GM21723 (cell line): ENCODE data around the gene LRP1B.

ENCODE experiments used
- ATAC-seq: cut with Tn5 transposase; IDR thresholded peaks from one replicate; pipeline ENCODE4 v1.9.1; 2021; ENCODE audit warnings: mild to moderate bottlenecking, moderate library complexity; ENCODE audit not compliant: unreplicated experiment

The LRP1B gene

DNA sequence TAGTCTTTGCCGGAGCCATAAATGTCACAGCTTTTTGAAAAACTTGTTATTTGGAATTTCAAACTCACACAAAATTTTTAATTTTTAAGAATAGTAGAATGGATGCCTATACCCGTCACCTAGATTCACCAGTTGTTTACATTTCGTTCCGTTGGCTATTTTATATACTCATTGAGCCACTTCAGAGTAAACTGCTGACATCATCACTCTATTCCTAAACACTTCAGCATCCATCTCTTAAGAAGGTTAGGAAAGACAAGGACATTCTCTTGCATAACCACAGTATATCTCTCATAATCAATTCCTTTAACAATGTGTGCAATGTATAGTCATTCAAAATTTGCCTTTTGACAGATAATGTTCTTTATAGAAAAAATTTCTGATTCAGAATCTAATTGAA lies 1065.8 kb downstream of the LRP1B start:
- ATAC-seq, result no peak

- no peak for ATAC-seq
Observed at GRCh38 chr2:141063406-141063805, 1067.4 kb downstream of the LRP1B start.

DNA sequence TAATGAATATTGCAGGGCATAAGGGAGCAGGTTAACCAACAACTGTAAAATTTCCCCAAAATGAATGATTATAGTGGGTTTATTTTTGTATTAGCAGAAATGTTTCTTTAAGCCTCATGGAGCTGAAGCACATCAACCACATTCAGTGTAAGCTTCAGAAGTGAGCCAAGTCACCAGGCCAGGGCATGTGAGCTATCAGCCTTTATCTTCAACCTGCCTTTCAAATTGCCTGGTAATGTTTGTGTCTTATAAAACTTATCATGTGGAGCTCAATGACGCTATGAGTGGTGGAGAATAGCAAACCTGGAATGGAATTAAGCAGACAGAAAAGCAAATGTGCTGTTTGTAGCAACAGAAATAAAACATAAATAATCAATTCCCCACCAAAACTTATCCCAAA lies 1068.4 kb downstream of the LRP1B start:
- no peak for ATAC-seq

- no peak for ATAC-seq
Observed at GRCh38 chr2:141062031-141062430, 1068.8 kb downstream of the LRP1B start.

DNA sequence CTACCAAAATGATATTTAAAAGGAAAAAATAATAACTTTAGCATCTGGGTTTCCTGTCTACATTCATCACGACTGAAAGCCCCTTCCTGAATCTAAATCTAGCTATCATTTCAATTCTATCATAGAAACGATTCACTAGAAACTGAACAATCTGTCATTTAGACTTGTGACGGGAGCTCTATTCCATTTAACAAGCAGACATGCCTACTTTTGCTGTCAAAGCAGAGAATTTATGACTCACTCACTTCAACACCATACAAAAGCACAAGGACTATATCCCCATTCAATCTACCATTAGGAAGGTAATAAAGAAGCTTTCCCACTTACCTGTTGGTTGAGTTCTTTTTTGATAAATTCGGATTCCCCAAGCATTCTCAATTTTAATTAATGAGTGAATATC lies 1072.3 kb downstream of the LRP1B start:
- no peak for ATAC-seq

GRCh38 chr2:141055531-141055930 lies 1075.3 kb downstream of the LRP1B start:
- ATAC-seq, result no peak

DNA sequence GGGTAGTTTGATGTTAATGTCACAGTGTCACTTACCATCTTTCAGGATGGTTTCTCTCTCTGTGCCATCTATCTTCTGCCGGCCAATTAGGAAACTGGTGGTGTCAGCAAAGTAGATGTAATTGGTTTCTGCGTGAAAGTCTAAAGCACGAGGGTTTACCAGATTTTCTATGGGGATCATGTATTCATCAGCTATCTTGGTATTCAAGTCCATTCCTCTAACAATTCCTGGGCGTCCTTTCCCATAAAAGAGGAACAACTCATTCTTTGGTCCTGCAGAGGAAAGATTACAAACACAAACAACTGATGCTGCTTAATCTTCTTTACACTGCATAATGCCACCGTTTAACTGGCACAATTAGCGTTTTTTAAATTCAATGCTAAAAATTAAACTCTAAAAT lies 1081.9 kb downstream of the LRP1B start:
- ATAC-seq, result no peak

GRCh38 chr2:141041281-141041680 lies 1089.5 kb downstream of the LRP1B start:
- no peak for ATAC-seq

GRCh38 chr2:141038341-141038740 lies 1092.5 kb downstream of the LRP1B start:
- ATAC-seq, result no peak

GRCh38 chr2:141037361-141037760 lies 1093.5 kb downstream of the LRP1B start:
- ATAC-seq, result no peak

DNA sequence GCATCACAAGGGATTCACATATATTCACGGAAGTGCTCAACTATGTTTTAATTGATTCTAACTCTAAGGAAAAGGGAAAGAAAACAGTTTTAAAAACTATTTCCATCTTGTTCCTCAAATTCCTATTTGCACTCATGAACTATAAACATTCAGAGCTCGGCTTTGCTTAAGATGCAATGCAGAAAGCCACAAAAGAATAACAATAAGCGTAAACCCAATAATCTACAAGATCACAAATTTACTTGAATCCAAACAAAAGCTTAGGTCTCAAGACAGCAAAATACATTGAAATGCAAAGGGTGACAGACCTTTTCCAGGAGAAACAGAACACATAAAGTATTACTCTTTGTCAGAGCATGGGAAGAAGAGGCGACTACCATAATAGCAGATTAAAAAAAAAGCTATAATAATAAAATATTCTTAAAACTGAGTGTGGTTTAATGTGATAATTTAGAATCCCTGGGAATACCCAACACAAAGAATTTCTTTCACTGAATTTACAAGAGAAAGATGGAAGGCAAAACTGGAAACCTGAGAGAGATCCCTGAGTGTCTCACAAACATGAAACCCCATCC lies 1094.9 kb downstream of the LRP1B start:
- ATAC-seq, result no peak

DNA sequence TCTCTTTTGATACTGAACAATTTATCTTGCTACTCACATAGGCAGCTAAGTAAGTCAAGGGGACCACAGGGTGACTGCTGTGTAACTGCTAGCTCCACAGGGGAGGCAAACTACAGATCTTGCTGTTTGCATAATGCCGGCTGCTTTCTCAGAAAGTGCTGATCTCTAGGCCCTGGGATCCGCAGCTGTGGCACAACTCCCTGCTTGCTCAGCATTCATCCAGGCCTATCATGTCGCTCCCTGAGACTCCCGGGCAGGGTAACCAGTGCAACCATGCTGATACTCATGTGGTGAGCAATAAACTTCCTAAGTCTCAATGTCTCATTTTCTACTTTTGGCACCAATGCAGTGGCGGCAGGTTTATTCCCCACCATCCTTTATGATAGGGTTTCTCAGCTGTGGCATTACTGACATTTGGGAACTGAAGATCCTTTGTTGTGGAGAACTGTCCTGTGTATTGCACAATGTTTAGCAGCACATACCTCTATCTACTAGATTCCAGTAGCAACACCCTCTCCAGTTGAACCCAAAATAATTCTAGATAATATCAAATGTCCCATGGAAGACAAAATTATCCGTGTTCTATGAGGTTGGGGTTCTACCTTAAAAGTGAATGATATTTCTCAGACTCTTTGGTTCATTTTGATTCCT lies 1101.3 kb downstream of the LRP1B start:
- ATAC-seq, result no peak

GRCh38 chr2:141027221-141027620 lies 1103.6 kb downstream of the LRP1B start:
- ATAC-seq, result no peak

DNA sequence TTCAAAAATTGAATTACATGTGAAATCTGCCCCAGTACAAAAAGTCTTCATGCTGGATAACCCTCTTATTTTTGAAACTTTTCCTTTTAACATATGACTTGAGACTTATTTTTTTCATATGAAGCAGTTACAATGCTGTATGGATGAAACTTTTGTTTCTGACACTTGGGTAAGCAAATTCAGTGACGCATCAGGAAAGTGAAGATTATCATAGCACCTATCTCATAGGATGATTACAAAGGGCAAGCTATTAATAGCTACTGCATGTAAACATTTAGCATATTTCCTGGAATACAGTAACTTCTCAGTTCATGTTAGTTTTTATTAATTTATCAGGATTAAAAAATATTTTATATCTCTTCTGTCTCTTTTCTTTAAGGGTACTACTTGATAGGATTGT lies 1109.2 kb downstream of the LRP1B start:
- no peak for ATAC-seq

DNA sequence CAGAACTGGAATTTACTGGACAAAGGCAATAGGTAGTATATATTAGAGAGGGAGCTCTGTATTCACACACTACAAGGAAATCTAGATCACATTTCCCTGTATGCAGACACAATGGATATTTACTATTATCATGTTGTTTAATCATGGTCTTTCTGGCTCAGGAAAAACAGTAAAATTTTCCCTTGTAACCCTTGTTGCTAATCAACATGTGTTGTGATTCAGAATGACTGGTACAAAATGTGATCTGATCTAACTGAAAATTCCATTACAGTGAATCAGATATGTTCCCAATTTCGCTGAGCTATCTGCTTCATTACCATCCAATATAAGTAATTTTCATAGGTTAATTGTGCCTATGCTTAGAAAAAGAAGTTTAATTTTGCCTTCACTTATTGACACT lies 1109.7 kb downstream of the LRP1B start:
- ATAC-seq, result no peak

DNA sequence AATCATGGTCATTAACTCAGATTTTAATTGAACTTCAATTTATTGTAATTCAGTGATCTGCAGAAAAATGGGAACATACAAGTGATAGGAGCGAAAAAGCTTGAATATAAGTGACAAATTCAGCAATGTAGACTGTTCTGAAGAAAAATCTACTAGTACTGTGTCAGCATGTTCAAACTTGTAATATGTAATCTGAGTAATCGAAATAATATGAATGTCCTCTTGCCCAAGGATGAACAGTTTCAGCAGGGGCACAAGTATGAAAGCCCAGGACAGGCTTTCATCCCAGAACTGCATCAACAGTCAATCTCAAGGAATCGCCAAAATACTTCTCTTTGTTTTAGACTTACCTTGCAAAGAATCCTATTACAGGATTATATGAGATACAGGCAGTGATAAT lies 1110.5 kb downstream of the LRP1B start:
- ATAC-seq, result no peak

DNA sequence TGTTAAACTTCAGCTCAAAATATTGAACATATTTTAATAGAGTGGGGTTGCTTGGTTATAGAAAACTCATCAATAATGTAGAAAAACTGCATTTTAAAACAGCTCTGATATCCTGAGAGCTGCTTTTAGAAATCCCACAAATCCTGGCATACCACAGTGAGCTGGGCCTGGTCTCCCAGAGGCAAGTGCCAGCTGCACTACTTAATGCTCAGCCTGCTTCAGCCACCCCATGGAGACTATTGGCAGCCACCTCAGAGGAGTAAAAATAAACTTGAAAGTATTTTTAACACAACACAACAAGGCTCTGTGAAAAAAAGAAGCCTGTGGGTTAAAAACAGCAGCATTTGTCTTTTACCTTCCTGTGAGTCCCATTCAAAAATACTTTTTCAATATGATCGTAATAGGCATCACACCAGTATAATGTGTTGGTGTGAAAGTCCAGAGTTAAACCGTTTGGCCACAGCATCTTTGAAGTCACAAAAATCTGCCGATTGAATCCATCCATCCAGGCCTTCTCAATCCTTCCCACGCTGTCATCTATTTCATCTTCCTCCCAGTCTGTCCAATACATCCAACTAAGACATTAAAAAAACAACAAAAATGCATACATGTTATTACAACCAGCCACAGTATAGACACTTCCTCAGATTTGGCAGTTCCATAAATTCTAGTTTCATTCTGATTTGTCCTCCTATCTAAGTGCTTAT lies 1115.3 kb downstream of the LRP1B start:
- ATAC-seq, result no peak

DNA sequence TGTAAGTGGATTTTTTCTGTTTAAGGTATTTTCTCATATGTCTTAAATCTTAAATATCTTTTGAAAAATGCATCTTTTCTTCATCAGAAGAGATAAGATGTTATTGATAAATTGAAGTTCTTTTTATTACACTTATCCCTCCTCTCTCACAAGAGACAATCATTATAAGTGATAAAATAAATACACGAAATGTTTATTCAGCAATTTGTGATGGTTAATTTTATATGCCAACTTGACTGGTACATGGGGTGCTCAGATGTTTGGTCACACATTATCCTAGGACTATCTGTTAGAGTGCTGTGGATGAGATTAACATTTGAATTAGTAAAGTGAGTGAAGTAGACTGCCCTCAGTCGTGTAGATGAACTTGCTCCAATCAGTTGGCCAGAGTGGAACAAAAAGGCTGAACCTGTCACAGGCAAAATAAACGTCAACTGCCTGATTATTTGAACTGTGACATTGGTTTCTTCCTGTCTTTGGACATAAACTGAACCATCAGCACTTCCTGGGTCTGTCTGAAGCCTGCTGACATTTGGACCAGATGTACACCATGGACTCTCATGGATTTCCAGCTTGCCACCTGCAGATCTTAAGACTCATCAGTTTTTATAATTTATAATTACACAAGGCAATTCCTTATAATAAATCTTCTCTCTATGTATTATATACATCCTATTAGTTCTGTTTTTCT lies 1126.7 kb downstream of the LRP1B start:
- ATAC-seq, result no peak

GRCh38 chr2:141001750-141002149 lies 1129.1 kb downstream of the LRP1B start:
- no peak for ATAC-seq

DNA sequence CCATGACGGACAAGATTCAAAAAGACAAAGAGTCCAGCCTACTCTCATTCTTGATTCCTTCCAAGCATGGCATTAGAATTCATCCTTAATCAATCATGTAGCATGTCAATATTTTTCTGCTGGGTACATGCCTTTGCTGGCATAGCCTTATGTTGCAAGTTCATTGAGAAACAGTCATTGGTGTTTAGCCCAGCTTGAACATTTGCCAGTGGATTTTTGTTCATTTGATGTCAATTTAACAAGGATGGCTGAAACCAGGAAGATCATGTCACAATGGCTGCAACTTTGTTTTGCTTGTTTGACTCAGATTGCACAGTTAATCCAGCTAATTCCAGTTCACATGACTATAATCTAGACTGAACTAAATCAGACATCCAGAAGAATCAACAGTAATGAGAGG lies 1132.2 kb downstream of the LRP1B start:
- ATAC-seq, result no peak

DNA sequence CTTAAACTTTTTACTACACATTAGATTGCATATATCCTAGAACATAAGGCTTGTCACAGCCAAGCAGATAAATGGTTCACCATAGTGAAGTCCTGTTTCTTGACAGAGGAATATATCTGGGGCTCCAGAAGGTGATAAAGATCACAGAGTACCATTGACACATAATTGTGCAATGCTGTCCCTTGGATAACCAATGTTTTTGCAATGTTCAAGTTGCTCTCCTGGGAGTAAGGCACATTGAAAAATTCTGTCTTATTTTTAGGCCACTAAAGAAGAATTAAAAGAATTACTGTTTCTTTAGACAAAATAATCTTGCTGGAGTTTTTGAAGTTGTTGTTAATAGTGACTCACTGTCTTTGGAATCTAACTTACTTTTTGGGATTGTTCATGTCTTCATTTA lies 1132.8 kb downstream of the LRP1B start:
- no peak for ATAC-seq

DNA sequence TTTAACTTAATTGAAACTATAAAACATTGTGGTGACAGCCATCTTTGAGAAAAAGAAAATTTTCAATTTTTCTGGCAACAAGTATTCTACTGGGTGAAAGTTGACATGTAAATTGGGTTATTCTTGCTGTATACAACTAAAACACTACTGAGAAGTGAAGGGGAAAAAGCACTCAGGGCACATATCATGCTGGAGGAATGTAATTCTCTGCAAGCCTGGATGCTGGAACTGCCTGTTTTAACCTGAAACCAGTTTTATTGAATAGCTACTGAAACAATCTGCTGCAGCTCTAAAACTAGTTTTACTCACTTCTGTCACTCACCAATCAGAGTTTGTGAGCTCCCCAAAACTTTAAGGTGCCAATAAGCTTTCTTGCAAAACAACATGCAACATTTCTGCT lies 1136.0 kb downstream of the LRP1B start:
- ATAC-seq, result no peak
